ENCODE data around the gene SH3BP4.

DNA sequence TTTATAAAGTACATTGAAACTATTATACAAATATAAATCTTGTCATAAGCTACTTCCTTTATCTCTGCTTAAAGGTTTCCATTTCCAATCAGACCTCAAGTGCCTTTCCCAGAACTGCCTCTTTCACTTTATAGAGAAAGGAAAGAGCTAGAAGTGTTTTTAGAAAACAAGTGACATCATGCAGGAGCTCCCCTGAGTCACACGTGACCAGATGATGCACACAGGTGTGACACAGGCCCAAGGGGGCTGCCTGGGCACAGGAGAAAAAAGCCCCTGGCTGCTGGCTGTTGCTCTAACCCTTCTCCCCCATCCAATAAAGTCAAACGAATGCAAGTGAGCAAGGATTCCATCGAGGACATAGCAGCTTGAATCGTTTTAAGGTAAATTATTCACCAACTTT lies 21.4 kb upstream of the SH3BP4 start:
- TF ChIP-seq EP300 (IDR thresholded peaks at IDR 0.05) (no peak), POLR2AphosphoS5 (IDR thresholded peaks at IDR 0.05) (no peak), POLR2A (IDR thresholded peaks at IDR 0.05) (no peak)
- TF ChIP-seq, protein P1, sequence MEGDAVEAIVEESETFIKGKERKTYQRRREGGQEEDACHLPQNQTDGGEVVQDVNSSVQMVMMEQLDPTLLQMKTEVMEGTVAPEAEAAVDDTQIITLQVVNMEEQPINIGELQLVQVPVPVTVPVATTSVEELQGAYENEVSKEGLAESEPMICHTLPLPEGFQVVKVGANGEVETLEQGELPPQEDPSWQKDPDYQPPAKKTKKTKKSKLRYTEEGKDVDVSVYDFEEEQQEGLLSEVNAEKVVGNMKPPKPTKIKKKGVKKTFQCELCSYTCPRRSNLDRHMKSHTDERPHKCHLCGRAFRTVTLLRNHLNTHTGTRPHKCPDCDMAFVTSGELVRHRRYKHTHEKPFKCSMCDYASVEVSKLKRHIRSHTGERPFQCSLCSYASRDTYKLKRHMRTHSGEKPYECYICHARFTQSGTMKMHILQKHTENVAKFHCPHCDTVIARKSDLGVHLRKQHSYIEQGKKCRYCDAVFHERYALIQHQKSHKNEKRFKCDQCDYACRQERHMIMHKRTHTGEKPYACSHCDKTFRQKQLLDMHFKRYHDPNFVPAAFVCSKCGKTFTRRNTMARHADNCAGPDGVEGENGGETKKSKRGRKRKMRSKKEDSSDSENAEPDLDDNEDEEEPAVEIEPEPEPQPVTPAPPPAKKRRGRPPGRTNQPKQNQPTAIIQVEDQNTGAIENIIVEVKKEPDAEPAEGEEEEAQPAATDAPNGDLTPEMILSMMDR (IDR thresholded peaks at IDR 0.05), result no peak

Measured in gastroesophageal sphincter (tissue), 3 donors.